Inflammatory macrophage (primary cell): ENCODE measurements around the gene CALN1.
"Not testable (repeated sequence)": the region's sequence is repeated elsewhere in the genome, so short reads cannot be mapped to it uniquely, and the experiment has no call there.

ENCODE experiments used
- DNase-seq, 2 donors: peaks; one replicate each; pipeline ENCODE4 v3.0.0-alpha.2; 2020 to 2022

The CALN1 gene

GRCh38 chr7:71962636-71963035 lies 449.5 kb downstream of the CALN1 start:
- DNase-seq = no peak

GRCh38 chr7:71961283-71961682 lies 450.9 kb downstream of the CALN1 start:
- no peak for DNase-seq

- DNase-seq = no peak
These were observed 470.0 kb downstream of the CALN1 start for GRCh38 chr7:71942115-71942514.

GRCh38 chr7:71937840-71938371 lies 474.2 kb downstream of the CALN1 start:
- no peak for DNase-seq

- DNase-seq = no peak
These were observed 476.5 kb downstream of the CALN1 start for GRCh38 chr7:71935674-71936073.

GRCh38 chr7:71933426-71933825 lies 478.7 kb downstream of the CALN1 start:
- no peak for DNase-seq

GRCh38 chr7:71925663-71926062 lies 486.5 kb downstream of the CALN1 start:
- DNase-seq = peak in 1 of 2 donors; percentile 12

GRCh38 chr7:71914204-71914603 lies 497.9 kb downstream of the CALN1 start:
- not testable (repeated sequence) for DNase-seq

- no peak for DNase-seq
These were observed 499.7 kb downstream of the CALN1 start for GRCh38 chr7:71912476-71912875.

GRCh38 chr7:71911051-71911450 lies 501.1 kb downstream of the CALN1 start:
- no peak for DNase-seq

- DNase-seq = peak in 1 of 2 donors; percentile 8
These were observed 506.3 kb downstream of the CALN1 start for GRCh38 chr7:71905821-71906220.

GRCh38 chr7:71904484-71904883 lies 507.7 kb downstream of the CALN1 start:
- DNase-seq = no peak

GRCh38 chr7:71900556-71900955 lies 511.6 kb downstream of the CALN1 start:
- no peak for DNase-seq

- no peak for DNase-seq
These were observed 515.6 kb downstream of the CALN1 start for GRCh38 chr7:71896535-71896934.

GRCh38 chr7:71886046-71886445 lies 526.1 kb downstream of the CALN1 start:
- DNase-seq = no peak

GRCh38 chr7:71885487-71885886 lies 526.7 kb downstream of the CALN1 start:
- no peak for DNase-seq

GRCh38 chr7:71883415-71883814 lies 528.7 kb downstream of the CALN1 start:
- no peak for DNase-seq

- no peak for DNase-seq
These were observed 540.7 kb downstream of the CALN1 start for GRCh38 chr7:71871446-71871845.

GRCh38 chr7:71870812-71871211 lies 541.3 kb downstream of the CALN1 start:
- DNase-seq = no peak

- DNase-seq = peak; percentile 75 to 79
These were observed 543.3 kb downstream of the CALN1 start for GRCh38 chr7:71868797-71869196.

- no peak for DNase-seq
These were observed 544.5 kb downstream of the CALN1 start for GRCh38 chr7:71867626-71868025.

- no peak for DNase-seq
These were observed 547.0 kb downstream of the CALN1 start for GRCh38 chr7:71865172-71865571.

GRCh38 chr7:71864130-71864529 lies 548.0 kb downstream of the CALN1 start:
- no peak for DNase-seq

- no peak for DNase-seq
These were observed 551.6 kb downstream of the CALN1 start for GRCh38 chr7:71860572-71860971.

- no peak for DNase-seq
These were observed 554.8 kb downstream of the CALN1 start for GRCh38 chr7:71857338-71857737.
